IPS-18a (cell line): ENCODE data around the gene FRS2.
"Not testable (repeated sequence)": the region's sequence is repeated elsewhere in the genome, so short reads cannot be mapped to it uniquely, and the experiment has no call there.

Source experiments
- H3K27ac ChIP-seq: one replicate; pipeline ENCODE4 v1.5.1; 2013; ENCODE audit warnings: low read length
- H3K27me3 ChIP-seq: one replicate; pipeline ENCODE4 v1.6.1; 2013; ENCODE audit warnings: mild to moderate bottlenecking, low read length; ENCODE audit not compliant: control insufficient read depth, insufficient read depth
- H3K36me3 ChIP-seq: one replicate; pipeline ENCODE4 v1.6.1; 2013; ENCODE audit warnings: low read depth, low read length; ENCODE audit not compliant: control insufficient read depth
- H3K4me1 ChIP-seq: one replicate; pipeline ENCODE4 v1.6.1; 2013; ENCODE audit warnings: low read depth, low read length; ENCODE audit not compliant: control insufficient read depth
- H3K4me3 ChIP-seq: one replicate; pipeline ENCODE4 v1.5.1; 2013; ENCODE audit warnings: low read length
- H3K9ac ChIP-seq: one replicate; pipeline ENCODE4 v1.6.1; 2013; ENCODE audit warnings: mild to moderate bottlenecking, low read length, moderate library complexity
- H3K9me3 ChIP-seq: one replicate; pipeline ENCODE4 v1.6.1; 2013; ENCODE audit warnings: low read depth, low read length; ENCODE audit not compliant: control insufficient read depth

The FRS2 gene

GRCh38 chr12:69600804-69601203 is 130.6 kb downstream of the FRS2 start:
- Histone ChIP-seq H3K27ac (no peak overlapping the region), H3K36me3 (peaks cover 62% of the 10 kb centered on the region), H3K4me1 (no peaks in the 10 kb centered on the region), H3K9me3 (no peaks in the 10 kb centered on the region), H3K27me3 (no peaks in the 10 kb centered on the region), H3K4me3 (no peak overlapping the region), H3K9ac (no peak overlapping the region)

- Histone ChIP-seq H3K4me1 (no peaks in the 10 kb centered on the region), H3K36me3 (peaks cover 49% of the 10 kb centered on the region), H3K27ac (no peak overlapping the region), H3K4me3 (no peak overlapping the region), H3K27me3 (no peaks in the 10 kb centered on the region), H3K9me3 (no peaks in the 10 kb centered on the region), H3K9ac (no peak overlapping the region)
These were observed 131.9 kb downstream of the FRS2 start for GRCh38 chr12:69601962-69602685.

- H3K36me3 ChIP-seq: peaks cover 41% of the 10 kb centered on the region
- no peaks in the 10 kb centered on the region for H3K9me3 ChIP-seq
- no peak overlapping the region for H3K4me3 ChIP-seq
- H3K27ac ChIP-seq: no peak overlapping the region
- H3K9ac ChIP-seq: no peak overlapping the region
- H3K27me3 ChIP-seq: no peaks in the 10 kb centered on the region
- no peaks in the 10 kb centered on the region for H3K4me1 ChIP-seq
These were observed 132.8 kb downstream of the FRS2 start for GRCh38 chr12:69602954-69603353.

- H3K4me3 ChIP-seq, H3K27ac ChIP-seq, H3K9me3 ChIP-seq, H3K9ac ChIP-seq, H3K27me3 ChIP-seq, H3K4me1 ChIP-seq: not testable (repeated sequence)
- peaks cover 35% of the 10 kb centered on the region for H3K36me3 ChIP-seq
These were observed 133.4 kb downstream of the FRS2 start for GRCh38 chr12:69603556-69603955.

GRCh38 chr12:69604275-69604674 is 134.1 kb downstream of the FRS2 start:
- not testable (repeated sequence) for H3K9me3 ChIP-seq, H3K9ac ChIP-seq, H3K27me3 ChIP-seq, H3K27ac ChIP-seq, H3K4me1 ChIP-seq, H3K4me3 ChIP-seq
- H3K36me3 ChIP-seq: peaks cover 28% of the 10 kb centered on the region

GRCh38 chr12:69608114-69608513 is 137.9 kb downstream of the FRS2 start:
- H3K4me3 ChIP-seq: no peak overlapping the region
- no peaks in the 10 kb centered on the region for H3K9me3 ChIP-seq
- no peak overlapping the region for H3K27ac ChIP-seq
- no peak overlapping the region for H3K9ac ChIP-seq
- no peaks in the 10 kb centered on the region for H3K36me3 ChIP-seq
- no peaks in the 10 kb centered on the region for H3K27me3 ChIP-seq
- H3K4me1 ChIP-seq: no peaks in the 10 kb centered on the region

- Histone ChIP-seq H3K4me1 (no peaks in the 10 kb centered on the region), H3K9me3 (no peaks in the 10 kb centered on the region), H3K9ac (no peak overlapping the region), H3K36me3 (no peaks in the 10 kb centered on the region), H3K4me3 (no peak overlapping the region), H3K27me3 (no peaks in the 10 kb centered on the region), H3K27ac (no peak overlapping the region)
These were observed 139.9 kb downstream of the FRS2 start for GRCh38 chr12:69610126-69610525.

GRCh38 chr12:69610729-69611128 is 140.5 kb downstream of the FRS2 start, which contains the start of gene LRRC10:
Gene LRRC10 (minus strand): TSS chr12:69610907. CDS start chr12:69610838, 69 bp downstream.
- no peaks in the 10 kb centered on the region for H3K27me3 ChIP-seq
- no peak within 1 kb of the TSS for H3K4me3 ChIP-seq
- no peaks in the 10 kb centered on the region for H3K9me3 ChIP-seq
- H3K36me3 ChIP-seq: no peaks in the 10 kb centered on the region
- no peak within 1 kb of the TSS for H3K27ac ChIP-seq
- H3K9ac ChIP-seq: no peak within 1 kb of the TSS
- no peaks in the 10 kb centered on the region for H3K4me1 ChIP-seq

GRCh38 chr12:69613351-69613750 is 143.2 kb downstream of the FRS2 start:
- Histone ChIP-seq H3K9me3 (no peaks in the 10 kb centered on the region), H3K4me1 (no peaks in the 10 kb centered on the region), H3K9ac (no peak overlapping the region), H3K36me3 (no peaks in the 10 kb centered on the region), H3K27me3 (no peaks in the 10 kb centered on the region), H3K4me3 (no peak overlapping the region), H3K27ac (no peak overlapping the region)

- H3K27me3 ChIP-seq: no peaks in the 10 kb centered on the region
- H3K27ac ChIP-seq: no peak overlapping the region
- H3K9me3 ChIP-seq: no peaks in the 10 kb centered on the region
- no peak overlapping the region for H3K9ac ChIP-seq
- H3K4me1 ChIP-seq: no peaks in the 10 kb centered on the region
- H3K36me3 ChIP-seq: no peaks in the 10 kb centered on the region
- no peak overlapping the region for H3K4me3 ChIP-seq
These were observed 145.8 kb downstream of the FRS2 start for GRCh38 chr12:69616025-69616424.

GRCh38 chr12:69619050-69619449 is 148.9 kb downstream of the FRS2 start:
- Histone ChIP-seq H3K36me3 (no peaks in the 10 kb centered on the region), H3K9ac (no peak overlapping the region), H3K4me1 (no peaks in the 10 kb centered on the region), H3K27ac (no peak overlapping the region), H3K4me3 (no peak overlapping the region), H3K9me3 (no peaks in the 10 kb centered on the region), H3K27me3 (no peaks in the 10 kb centered on the region)

GRCh38 chr12:69620077-69620476 is 149.9 kb downstream of the FRS2 start:
- no peak overlapping the region for H3K9ac ChIP-seq
- no peaks in the 10 kb centered on the region for H3K27me3 ChIP-seq
- no peaks in the 10 kb centered on the region for H3K9me3 ChIP-seq
- no peak overlapping the region for H3K27ac ChIP-seq
- H3K4me3 ChIP-seq: no peak overlapping the region
- H3K36me3 ChIP-seq: no peaks in the 10 kb centered on the region
- no peaks in the 10 kb centered on the region for H3K4me1 ChIP-seq
